GM19468 (cell line): ENCODE data around the gene EXOC3.

Source experiments
- ATAC-seq: cut with Tn5 transposase; IDR thresholded peaks from one replicate; pipeline ENCODE4 v1.9.1; 2021; ENCODE audit warnings: mild to moderate bottlenecking, moderate library complexity, moderate number of reproducible peaks; ENCODE audit not compliant: unreplicated experiment; ENCODE audit errors: extremely low read depth

EXOC3 gene

DNA sequence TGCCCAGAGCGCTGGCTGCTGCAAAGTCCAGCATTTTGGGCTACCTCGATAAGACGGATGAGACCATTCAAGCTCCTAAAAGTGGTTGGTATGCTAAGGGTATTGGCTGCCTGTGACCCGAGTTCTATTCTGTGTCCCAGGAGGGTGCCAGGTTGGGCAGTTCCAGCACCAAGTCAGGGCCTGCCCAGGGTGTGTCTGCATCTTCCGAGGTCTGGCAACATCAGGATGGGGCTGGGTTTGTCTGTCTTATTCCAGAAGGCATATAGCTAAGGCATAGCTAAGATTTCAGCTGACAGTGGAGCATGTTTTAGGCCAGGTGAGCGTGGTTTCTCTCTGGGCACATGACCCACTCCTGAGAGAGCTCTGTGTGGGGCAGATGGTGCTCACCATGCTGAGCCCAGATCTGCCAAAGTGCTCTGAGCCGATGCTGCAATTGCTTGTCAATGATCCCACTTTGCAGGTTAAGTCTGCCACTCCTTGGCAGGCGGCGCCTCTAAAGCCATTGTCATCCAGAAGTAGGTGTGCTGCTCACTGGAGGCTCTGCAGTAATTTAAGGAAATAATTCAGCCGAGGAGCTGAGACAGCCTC lies 73.5 kb downstream of the EXOC3 start:
- no peak for ATAC-seq
